Neural progenitor cell (in vitro differentiated cells): ENCODE results near the gene KCNJ9.

Experiments
- EZH2 ChIP-seq: fragments of 200-600 bp; sonication (generic); IDR thresholded peaks from 2 replicates; pipeline ENCODE4 v1.6.1; 2017; ENCODE audit warnings: antibody characterized with exemption, mild to moderate bottlenecking, moderate library complexity
- TF ChIP-seq, protein P1 (sequence below): fragments of 200-600 bp; sonication (generic); IDR thresholded peaks from 2 replicates; pipeline ENCODE4 v1.5.1; 2017; ENCODE audit warnings: antibody characterized with exemption, mild to moderate bottlenecking

DNA sequence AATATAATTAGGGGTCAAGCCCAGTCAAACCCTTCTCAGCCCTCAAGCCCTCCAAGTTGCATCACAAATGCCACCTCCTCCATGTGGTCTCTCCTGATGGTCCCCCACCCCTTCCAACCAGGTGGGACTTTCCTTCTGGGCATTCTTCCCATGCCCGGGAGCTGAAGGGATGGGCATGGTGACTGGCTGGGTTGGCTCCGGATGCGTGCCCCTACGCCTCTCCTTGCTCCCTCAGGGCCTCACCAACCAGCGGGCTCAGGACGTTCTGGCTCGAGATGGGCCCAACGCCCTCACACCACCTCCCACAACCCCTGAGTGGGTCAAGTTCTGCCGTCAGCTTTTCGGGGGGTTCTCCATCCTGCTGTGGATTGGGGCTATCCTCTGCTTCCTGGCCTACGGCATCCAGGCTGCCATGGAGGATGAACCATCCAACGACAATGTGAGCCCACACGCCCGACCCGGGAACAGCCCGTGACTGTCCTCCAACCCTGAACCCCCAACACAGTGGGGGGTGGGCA is 41.7 kb downstream of the KCNJ9 start:
- TF ChIP-seq EZH2, result no peak
- TF ChIP-seq, protein P1, sequence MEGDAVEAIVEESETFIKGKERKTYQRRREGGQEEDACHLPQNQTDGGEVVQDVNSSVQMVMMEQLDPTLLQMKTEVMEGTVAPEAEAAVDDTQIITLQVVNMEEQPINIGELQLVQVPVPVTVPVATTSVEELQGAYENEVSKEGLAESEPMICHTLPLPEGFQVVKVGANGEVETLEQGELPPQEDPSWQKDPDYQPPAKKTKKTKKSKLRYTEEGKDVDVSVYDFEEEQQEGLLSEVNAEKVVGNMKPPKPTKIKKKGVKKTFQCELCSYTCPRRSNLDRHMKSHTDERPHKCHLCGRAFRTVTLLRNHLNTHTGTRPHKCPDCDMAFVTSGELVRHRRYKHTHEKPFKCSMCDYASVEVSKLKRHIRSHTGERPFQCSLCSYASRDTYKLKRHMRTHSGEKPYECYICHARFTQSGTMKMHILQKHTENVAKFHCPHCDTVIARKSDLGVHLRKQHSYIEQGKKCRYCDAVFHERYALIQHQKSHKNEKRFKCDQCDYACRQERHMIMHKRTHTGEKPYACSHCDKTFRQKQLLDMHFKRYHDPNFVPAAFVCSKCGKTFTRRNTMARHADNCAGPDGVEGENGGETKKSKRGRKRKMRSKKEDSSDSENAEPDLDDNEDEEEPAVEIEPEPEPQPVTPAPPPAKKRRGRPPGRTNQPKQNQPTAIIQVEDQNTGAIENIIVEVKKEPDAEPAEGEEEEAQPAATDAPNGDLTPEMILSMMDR, result no peak
